Activated CD8-positive, alpha-beta T cell treated with anti-CD3 and anti-CD28 coated beads for 36 hours (primary cell): Measurements from ENCODE around the gene CCNO. TPM values are rescaled to one million over a fixed set of nuclear protein-coding genes. Genes with fewer than 3 reads are reported as not detected.

Source experiments
- ATAC-seq: fragments of 200-7000 bp; cut with Tn5 transposase; one replicate; pipeline ENCODE4 v1.10.0; 2021; ENCODE audit warnings: mild to moderate bottlenecking, moderate library complexity
- CTCF ChIA-PET: fragments of 350-600 bp; sonication (Branson Sonifier 250); formaldehyde crosslinking; loops from one replicate; lab custom pipeline; 2021; ENCODE audit warnings: antibody characterized with exemption; lab: Charles Lee
- POLR2A ChIA-PET: fragments of 350-600 bp; sonication (Branson Sonifier 250); formaldehyde crosslinking; loops from one replicate; lab custom pipeline; 2021; ENCODE audit warnings: antibody characterized with exemption; lab: Charles Lee
- DNase-seq: peaks from one replicate; pipeline ENCODE4 v3.0.0-alpha.2; 2020
- H3K27ac Mint-ChIP-seq: one replicate; pipeline ENCODE4 v1.8.0; 2021; ENCODE audit warnings: mild to moderate bottlenecking, mixed read lengths
- H3K27me3 Mint-ChIP-seq: one replicate; pipeline ENCODE4 v1.8.0; 2021; ENCODE audit warnings: mixed read lengths
- H3K36me3 Mint-ChIP-seq: one replicate; pipeline ENCODE4 v1.8.0; 2021; ENCODE audit warnings: low read depth, mixed read lengths
- H3K4me1 Mint-ChIP-seq: one replicate; pipeline ENCODE4 v1.8.0; 2021; ENCODE audit warnings: low read depth, mixed read lengths
- H3K4me3 Mint-ChIP-seq: one replicate; pipeline ENCODE4 v1.8.0; 2021; ENCODE audit warnings: mild to moderate bottlenecking, moderate library complexity, mixed read lengths
- H3K9me3 Mint-ChIP-seq: one replicate; pipeline ENCODE4 v1.8.0; 2021; ENCODE audit warnings: mixed read lengths
- intact Hi-C: fragments of 100-400 bp; cut with micrococcal nuclease; formaldehyde crosslinking; loops from one replicate; pipeline ENCODE4 v1.10.0; 2022
- total RNA-seq, 2 experiments: library from RNA; stranded (reverse); gene quantifications; one replicate each; pipeline ENCODE4 v1.2.3, GENCODE V29; 2021
- TF ChIP-seq, protein P1 (sequence below): fragments of 200-600 bp; IDR thresholded peaks from one replicate; pipeline ENCODE4 v1.8.0; 2022; ENCODE audit warnings: antibody characterized with exemption, mild to moderate bottlenecking

The CCNO gene
- total RNA-seq, 2 experiments from 2014 or later = not detected

DNA sequence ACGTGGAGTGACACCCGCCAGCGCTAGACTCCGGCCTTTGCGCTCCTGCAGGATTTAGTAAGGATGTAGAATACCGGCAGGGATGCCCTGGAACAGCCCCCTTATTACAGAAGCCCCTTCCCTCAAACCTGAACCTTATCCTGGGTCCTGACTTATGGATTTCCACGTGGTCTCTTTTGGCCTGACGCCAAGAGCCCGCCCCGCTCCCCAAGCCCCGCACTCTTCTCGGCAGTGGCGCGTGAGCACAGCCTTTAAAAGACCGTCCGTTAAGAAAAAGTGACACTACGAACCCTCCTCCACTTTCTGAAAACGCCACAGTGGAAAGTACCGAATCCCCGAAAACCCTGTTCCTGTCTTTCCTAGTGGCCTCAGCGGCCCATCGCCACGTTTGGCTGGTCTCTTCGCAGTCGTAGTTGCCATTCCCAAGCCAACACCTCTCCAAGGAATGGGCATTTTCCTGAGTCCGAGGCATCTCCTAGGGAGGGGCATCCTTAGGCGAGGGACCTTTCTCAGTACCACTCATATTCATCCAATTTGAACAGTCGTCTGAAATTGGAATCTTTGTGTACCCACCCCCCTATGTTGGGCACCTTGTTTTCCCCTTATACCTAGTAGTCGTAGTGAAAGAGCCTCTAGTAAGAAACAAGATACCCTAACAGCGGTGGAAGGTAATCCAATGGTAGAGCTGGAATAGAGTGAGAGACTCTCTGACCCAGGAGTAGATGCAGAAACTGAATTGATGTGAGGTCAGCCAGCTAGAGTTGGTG lies 5.6 kb downstream of the CCNO start:
- intact Hi-C loops = loop anchor here (5.0 kb wide), 1 partner anchor 79 kb away; the partner anchor contains the start of genes DHX29 and MTREX
- Mint-ChIP-seq H3K36me3 (no peaks in the 10 kb centered on the region), H3K9me3 (no peaks in the 10 kb centered on the region), H3K4me3 (peak overlapping the region; percentile 62), H3K27ac (no peak overlapping the region), H3K27me3 (peaks cover 87% of the 10 kb centered on the region), H3K4me1 (peaks cover 35% of the 10 kb centered on the region)
- CTCF ChIA-PET = interaction anchor here (1.1 to 9.6 kb wide), 5 partner anchors 8 to 75 kb away, joined by 3 to 51 read pairs (median 7); no protein-coding TSS in a partner anchor
- DNase-seq (no peak), ATAC-seq (no peak)
- TF ChIP-seq, protein P1, sequence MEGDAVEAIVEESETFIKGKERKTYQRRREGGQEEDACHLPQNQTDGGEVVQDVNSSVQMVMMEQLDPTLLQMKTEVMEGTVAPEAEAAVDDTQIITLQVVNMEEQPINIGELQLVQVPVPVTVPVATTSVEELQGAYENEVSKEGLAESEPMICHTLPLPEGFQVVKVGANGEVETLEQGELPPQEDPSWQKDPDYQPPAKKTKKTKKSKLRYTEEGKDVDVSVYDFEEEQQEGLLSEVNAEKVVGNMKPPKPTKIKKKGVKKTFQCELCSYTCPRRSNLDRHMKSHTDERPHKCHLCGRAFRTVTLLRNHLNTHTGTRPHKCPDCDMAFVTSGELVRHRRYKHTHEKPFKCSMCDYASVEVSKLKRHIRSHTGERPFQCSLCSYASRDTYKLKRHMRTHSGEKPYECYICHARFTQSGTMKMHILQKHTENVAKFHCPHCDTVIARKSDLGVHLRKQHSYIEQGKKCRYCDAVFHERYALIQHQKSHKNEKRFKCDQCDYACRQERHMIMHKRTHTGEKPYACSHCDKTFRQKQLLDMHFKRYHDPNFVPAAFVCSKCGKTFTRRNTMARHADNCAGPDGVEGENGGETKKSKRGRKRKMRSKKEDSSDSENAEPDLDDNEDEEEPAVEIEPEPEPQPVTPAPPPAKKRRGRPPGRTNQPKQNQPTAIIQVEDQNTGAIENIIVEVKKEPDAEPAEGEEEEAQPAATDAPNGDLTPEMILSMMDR = no peak
- POLR2A ChIA-PET = no interaction called here

- intact Hi-C loops = loop anchor here (5.0 kb wide), 1 partner anchor 80 kb away; the partner anchor contains the start of genes DHX29 and MTREX
- Mint-ChIP-seq H3K27ac (no peak within 1 kb of the TSS), H3K4me3 (peak within 1 kb of the TSS; percentile 62), H3K4me1 (peaks cover 34% of the 10 kb centered on the region), H3K9me3 (no peaks in the 10 kb centered on the region), H3K27me3 (peaks cover 88% of the 10 kb centered on the region), H3K36me3 (peaks cover 2% of the 10 kb centered on the region)
- ATAC-seq = peak; percentile 65
- ChIA-PET POLR2A (interaction anchor here (1.0 to 1.5 kb wide), 3 partner anchors 10 to 80 kb away, joined by 3 to 6 read pairs (median 3); partner anchors contain the start of genes DHX29 and MTREX), CTCF (interaction anchor here (1.0 to 9.6 kb wide), 11 partner anchors 8 to 81 kb away, joined by 3 to 51 read pairs (median 5); partner anchors contain the start of genes DHX29, GPX8 and MTREX)
- DNase-seq = peak; percentile 84
- TF ChIP-seq, protein P1 = no peak
Measured at GRCh38 chr5:55226934-55227663, 6.3 kb downstream of the CCNO start, which contains the start of gene MCIDAS. TSS of gene MCIDAS (minus strand) at chr5:55227315. CDS start at chr5:55227138, 177 bp downstream.

- ATAC-seq (peak; percentile 76), DNase-seq (peak; percentile 87)
- ChIA-PET CTCF (interaction anchor here (0.6 to 9.6 kb wide), 22 partner anchors 9 to 473 kb away, joined by 3 to 51 read pairs (median 4); partner anchors contain the start of genes DHX29, GPX8 and MTREX), POLR2A (interaction anchor here (1.0 to 1.5 kb wide), 3 partner anchors 11 to 81 kb away, joined by 3 to 6 read pairs (median 3); partner anchors contain the start of genes DHX29 and MTREX)
- Mint-ChIP-seq H3K36me3 (peaks cover 2% of the 10 kb centered on the region), H3K4me1 (peaks cover 28% of the 10 kb centered on the region), H3K9me3 (no peaks in the 10 kb centered on the region), H3K27ac (no peak overlapping the region), H3K4me3 (peak overlapping the region; percentile 51), H3K27me3 (peaks cover 83% of the 10 kb centered on the region)
- TF ChIP-seq, protein P1 = peak; percentile 84
- intact Hi-C loops = loop anchor here (5.0 kb wide), 1 partner anchor 81 kb away; the partner anchor contains the start of genes DHX29 and MTREX
Measured at GRCh38 chr5:55226027-55226933, 7.1 kb downstream of the CCNO start.

DNA sequence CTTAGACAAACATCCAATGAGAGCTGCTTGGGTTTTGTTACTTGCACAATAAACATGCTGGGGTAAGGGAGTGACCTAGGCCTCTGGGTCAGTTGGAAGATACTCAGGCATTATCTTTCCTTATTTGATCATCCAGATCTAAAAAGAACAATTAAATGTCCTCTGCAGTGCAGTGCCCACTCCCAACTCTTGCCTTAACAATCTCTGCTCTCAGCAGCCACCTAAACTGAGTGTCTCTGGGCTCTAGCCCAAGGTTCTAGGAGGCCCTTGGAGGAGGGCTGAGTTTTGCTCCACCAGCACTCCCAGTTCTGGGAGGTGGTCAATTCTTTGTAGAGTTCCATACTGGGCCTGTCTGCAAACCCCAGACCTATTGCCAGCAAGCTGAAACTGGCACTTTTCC lies 8.1 kb downstream of the CCNO start:
- Mint-ChIP-seq H3K27ac (no peak overlapping the region), H3K36me3 (peaks cover 2% of the 10 kb centered on the region), H3K27me3 (peaks cover 83% of the 10 kb centered on the region), H3K4me3 (no peak overlapping the region), H3K4me1 (peaks cover 34% of the 10 kb centered on the region), H3K9me3 (no peaks in the 10 kb centered on the region)
- TF ChIP-seq, protein P1 = no peak
- POLR2A ChIA-PET = interaction anchor here (1.5 kb wide), 1 partner anchor 82 kb away, joined by 6 read pairs; the partner anchor contains the start of genes DHX29 and MTREX
- DNase-seq (no peak), ATAC-seq (no peak)
- intact Hi-C loops = loop anchor here (5.0 kb wide), 1 partner anchor 82 kb away; the partner anchor contains the start of genes DHX29 and MTREX
- CTCF ChIA-PET = interaction anchor here (1.2 to 9.6 kb wide), 8 partner anchors 13 to 82 kb away, joined by 3 to 51 read pairs (median 5); partner anchors contain the start of genes DHX29 and MTREX
